CD14-positive monocyte (primary cell): Measurements from ENCODE around the gene ZXDC. TPM values are rescaled to one million over a fixed set of nuclear protein-coding genes. Genes with fewer than 3 reads are reported as not detected.
A peak's percentile ranks its signal among the peaks of the same experiment; 100 is the strongest.

ENCODE experiments used
- DNase-seq, 3 donors: peaks; one replicate each; pipeline ENCODE4 v3.0.0-alpha.2; 2011 to 2022
- H2AFZ ChIP-seq: 2 replicates; pipeline ENCODE4 v1.6.0; 2012; ENCODE audit warnings: mild to moderate bottlenecking, low read depth, low read length, inconsistent platforms; ENCODE audit not compliant: insufficient read depth, poor library complexity, severe bottlenecking
- H3K27ac ChIP-seq, 2 donors: 1 replicate in 1 of 2; 2 replicates in 1 of 2; pipeline ENCODE4 v1.5.1; 2012 to 2013; ENCODE audit warnings: low read length in 2 of 2, control low read depth in 1 of 2, inconsistent platforms in 1 of 2, low read depth in 1 of 2, mild to moderate bottlenecking in 1 of 2
- H3K27me3 ChIP-seq, 2 donors: one replicate each; pipeline versions ENCODE4 v1.6.0 to v1.6.1; 2011 to 2013; ENCODE audit warnings: low read length in 2 of 2; ENCODE audit not compliant: control insufficient read depth in 2 of 2, insufficient read depth in 2 of 2
- H3K36me3 ChIP-seq, 2 donors: replicated peaks in 1 of 2; 1 replicate in 1 of 2; 2 replicates in 1 of 2; pipeline versions ENCODE4 v1.5.1 to v1.6.1; 2012 to 2013; ENCODE audit warnings: low read length in 2 of 2, control low read depth in 1 of 2, inconsistent platforms in 1 of 2, mild to moderate bottlenecking in 1 of 2; ENCODE audit not compliant: insufficient read depth in 2 of 2, control insufficient read depth in 1 of 2
- H3K4me1 ChIP-seq, 2 donors: 1 replicate in 1 of 2; 2 replicates in 1 of 2; pipeline versions ENCODE4 v1.5.1 to v1.6.1; 2012 to 2013; ENCODE audit warnings: low read length in 2 of 2, control low read depth in 1 of 2, inconsistent platforms in 1 of 2, mild to moderate bottlenecking in 1 of 2, moderate library complexity in 1 of 2; ENCODE audit not compliant: insufficient read depth in 2 of 2, control insufficient read depth in 1 of 2
- H3K4me2 ChIP-seq: replicated peaks from 2 replicates; pipeline ENCODE3; 2012; ENCODE audit warnings: low read length, moderate library complexity, mild to moderate bottlenecking; ENCODE audit not compliant: poor library complexity, severe bottlenecking; ENCODE audit errors: extremely low read depth
- H3K4me3 ChIP-seq, 3 experiments: fragments of 200-600 bp in 1 of 3; sonication (generic) in 1 of 3; replicated peaks in 1 of 3; 1 replicate in 2 of 3; 2 replicates in 1 of 3; pipeline ENCODE4 v1.5.1; 2011 to 2013; ENCODE audit warnings: low read length in 3 of 3, mild to moderate bottlenecking in 3 of 3, control low read depth in 2 of 3, low read depth in 2 of 3, inconsistent platforms in 1 of 3, moderate library complexity in 1 of 3
- H3K79me2 ChIP-seq: 2 replicates; pipeline ENCODE4 v1.6.0; 2012; ENCODE audit warnings: mild to moderate bottlenecking, control low read depth, inconsistent platforms, low read length, moderate library complexity; ENCODE audit not compliant: insufficient read depth
- H3K9ac ChIP-seq: 2 replicates; pipeline ENCODE4 v1.6.0; 2017; ENCODE audit warnings: low read length, mild to moderate bottlenecking; ENCODE audit not compliant: insufficient read depth, poor library complexity, severe bottlenecking
- H3K9me3 ChIP-seq, 2 donors: replicated peaks in 1 of 2; 1 replicate in 1 of 2; 2 replicates in 1 of 2; pipeline versions ENCODE4 v1.5.1 to v1.6.1; 2012 to 2013; ENCODE audit warnings: low read length in 2 of 2, control low read depth in 1 of 2; ENCODE audit not compliant: control insufficient read depth in 1 of 2, insufficient read depth in 1 of 2
- H4K20me1 ChIP-seq: 2 replicates; pipeline ENCODE4 v1.6.0; 2012; ENCODE audit warnings: mild to moderate bottlenecking, low read length, control low read depth, moderate library complexity; ENCODE audit not compliant: insufficient read depth
- H3K27ac Mint-ChIP-seq, 7 donors: one replicate each; pipeline ENCODE4 v1.8.0; 2020; ENCODE audit warnings: mild to moderate bottlenecking in 7 of 7, mixed read lengths in 7 of 7, moderate library complexity in 6 of 7, inconsistent platforms in 2 of 7
- H3K27me3 Mint-ChIP-seq, 3 donors: one replicate each; pipeline ENCODE4 v1.8.0; 2021 to 2022; ENCODE audit warnings: low read depth in 3 of 3, mild to moderate bottlenecking in 3 of 3, mixed read lengths in 3 of 3, moderate library complexity in 3 of 3, inconsistent platforms in 1 of 3
- H3K36me3 Mint-ChIP-seq, 2 donors: one replicate each; pipeline ENCODE4 v1.8.0; 2020; ENCODE audit warnings: mixed read lengths in 2 of 2, inconsistent platforms in 1 of 2, mild to moderate bottlenecking in 1 of 2
- H3K4me1 Mint-ChIP-seq: one replicate; pipeline ENCODE4 v1.8.0; 2020; ENCODE audit warnings: mild to moderate bottlenecking, mixed read lengths
- H3K4me3 Mint-ChIP-seq, 2 donors: one replicate each; pipeline ENCODE4 v1.8.0; 2020; ENCODE audit warnings: mild to moderate bottlenecking in 2 of 2, mixed read lengths in 2 of 2, moderate library complexity in 1 of 2
- H3K9me3 Mint-ChIP-seq, 7 donors: one replicate each; pipeline ENCODE4 v1.8.0; 2020 to 2022; ENCODE audit warnings: mixed read lengths in 7 of 7, mild to moderate bottlenecking in 6 of 7, moderate library complexity in 6 of 7, inconsistent platforms in 2 of 7
- CTCF ChIP-seq: fragments of 200-600 bp; IDR thresholded peaks from one replicate; pipeline ENCODE4 v1.8.0; 2022; ENCODE audit warnings: antibody characterized with exemption, mild to moderate bottlenecking
- WGBS: methylation state at CpG from one replicate; pipeline ENCODE4 v1.1.5; 2013; ENCODE audit warnings: missing lambda C conversion rate; ENCODE audit not compliant: insufficient coverage; 5-methylcytosine and 5-hydroxymethylcytosine counted together
- intact Hi-C, 2 donors: fragments of 100-400 bp; cut with micrococcal nuclease; formaldehyde crosslinking; loops; one replicate each; pipeline versions ENCODE4 v1.15.0 to v1.15.1; 2023
- polyA plus RNA-seq, 3 donors: library from polyadenylated mRNA; depleted of rRNA in 1 of 3; unstranded in 2 of 3; stranded (reverse) in 1 of 3; fragments of 300-500 nt in 2 of 3; fragments of >200 nt in 1 of 3; fragmentation: Illumina TruSeq in 2 of 3; gene quantifications; 1 replicate in 2 of 3; 2 replicates in 1 of 3; pipeline ENCODE4 v1.2.3, GENCODE V29; 2012 to 2021

Gene ZXDC
- polyA plus RNA-seq, 3 donors: 6.3 to 44.8 (median 9.7) TPM

GRCh38 chr3:126517291-126517951, 41.7 kb upstream of the ZXDC start, which contains the start of gene UROC1:
Gene UROC1 (minus strand): TSS chr3:126517773. CDS start chr3:126517719, 54 bp downstream.
- Mint-ChIP-seq H3K4me3 (no peak within 1 kb of the TSS), H3K9me3 (peaks cover 0 to 1% (median 0%) of the 10 kb centered on the region in 7 donors), H3K27ac (peak within 1 kb of the TSS in 2 of 7 donors; percentile 12 to 15), H3K27me3 (peaks cover 0 to 3% (median 0%) of the 10 kb centered on the region in 3 donors), H3K36me3 (no peaks in the 10 kb centered on the region), H3K4me1 (peaks cover 4% of the 10 kb centered on the region)
- Histone ChIP-seq H3K27ac (no peak within 1 kb of the TSS), H3K4me2 (no peak within 1 kb of the TSS), H3K36me3 (no peaks in the 10 kb centered on the region), H3K27me3 (no peaks in the 10 kb centered on the region), H2AFZ (no peak within 1 kb of the TSS), H3K4me1 (peaks cover 2% of the 10 kb centered on the region in 2 donors), H3K4me3 (no peak within 1 kb of the TSS), H3K9ac (no peak within 1 kb of the TSS), H4K20me1 (no peaks in the 10 kb centered on the region), H3K9me3 (no peaks in the 10 kb centered on the region), H3K79me2 (no peaks in the 10 kb centered on the region)
- WGBS: 99% methylated on average over 8 of the region's 16 CpGs
- TF ChIP-seq CTCF: no peak
- intact Hi-C loops: no loop called here
- no peak for DNase-seq

DNA sequence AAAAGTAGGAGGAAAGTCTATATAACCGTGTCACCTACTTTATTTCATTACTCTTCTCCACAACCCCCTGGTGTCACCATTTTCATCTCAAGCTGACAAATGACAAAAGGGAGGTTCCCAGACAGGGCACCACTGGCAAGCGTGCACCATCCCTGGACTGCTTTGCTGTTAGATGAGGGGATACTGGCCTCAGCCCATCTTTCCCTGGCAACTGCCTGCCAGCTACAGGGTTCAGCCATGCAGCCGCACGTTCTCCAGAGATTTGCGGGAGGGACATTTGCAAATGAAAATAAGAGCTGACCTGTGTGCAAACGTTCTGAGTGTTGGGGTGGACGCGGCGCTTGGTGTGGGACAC, 41.2 kb upstream of the ZXDC start:
- Histone ChIP-seq H3K4me1 (no peaks in the 10 kb centered on the region), H3K9ac (no peak overlapping the region), H3K36me3 (no peaks in the 10 kb centered on the region), H4K20me1 (no peaks in the 10 kb centered on the region), H3K4me3 (no peak overlapping the region), H3K27ac (no peak overlapping the region), H2AFZ (no peak overlapping the region), H3K27me3 (no peaks in the 10 kb centered on the region), H3K4me2 (no peak overlapping the region), H3K9me3 (no peaks in the 10 kb centered on the region), H3K79me2 (no peaks in the 10 kb centered on the region)
- no peak for TF ChIP-seq CTCF
- peak overlapping the region in 1 of 7 donors; percentile 15 for H3K27ac Mint-ChIP-seq
- no peak for DNase-seq
- 95% methylated on average over 8 of the region's 9 CpGs for WGBS
- no peak overlapping the region for H3K4me3 Mint-ChIP-seq
- peaks cover 0 to 1% (median 0%) of the 10 kb centered on the region in 7 donors for H3K9me3 Mint-ChIP-seq
- no peaks in the 10 kb centered on the region for H3K36me3 Mint-ChIP-seq
- intact Hi-C loops: no loop called here
- H3K4me1 Mint-ChIP-seq: no peaks in the 10 kb centered on the region
- peaks cover 0 to 3% (median 0%) of the 10 kb centered on the region in 3 donors for H3K27me3 Mint-ChIP-seq
